Measurements from ENCODE around the gene OR51B5.

The OR51B5 gene

GRCh38 chr11:5380740-5381342 is 37.5 kb upstream of the OR51B5 start:
- Histone ChIP-seq H3K27me3 (ENCODE audit: low read depth, low read length) (0 out of 2 replicates have a peak, but pooled peaks cover 7% of the 10 kb centered on the region), H3K4me1 (ENCODE audit: low read length) (no peaks in the 10 kb centered on the region), H3K4me2 (ENCODE audit: low read length) (no peak overlapping the region), H3K36me3 (replicated peaks; ENCODE audit: low read depth, low read length) (no peaks in the 10 kb centered on the region), H4K20me1 (ENCODE audit: insufficient read depth, low read length) (no peaks in the 10 kb centered on the region), H3K4me3 (ENCODE audit: low read length) (no peak overlapping the region), H3K27ac (ENCODE audit: low read length) (no peak overlapping the region), H3K79me2 (ENCODE audit: low read length) (no peaks in the 10 kb centered on the region), H3K9me3 (ENCODE audit: insufficient read depth, low read length) (no peaks in the 10 kb centered on the region), H2AFZ (ENCODE audit: low read depth, low read length) (no peak overlapping the region), H3K9ac (ENCODE audit: low read length) (no peak overlapping the region)
- TF ChIP-seq CTCF (IDR thresholded peaks at IDR 0.05; ENCODE audit: low read depth, low read length) = peak; percentile 83
- TF ChIP-seq EZH2phosphoT487 (IDR thresholded peaks at IDR 0.05; ENCODE audit: low read depth) = no peak

GRCh38 chr11:5369789-5370188 is 26.5 kb upstream of the OR51B5 start:
- Histone ChIP-seq H2AFZ (ENCODE audit: low read depth, low read length) (no peak overlapping the region), H3K36me3 (replicated peaks; ENCODE audit: low read depth, low read length) (no peaks in the 10 kb centered on the region), H4K20me1 (ENCODE audit: insufficient read depth, low read length) (no peaks in the 10 kb centered on the region), H3K9ac (ENCODE audit: low read length) (no peak overlapping the region), H3K4me3 (ENCODE audit: low read length) (no peak overlapping the region), H3K4me2 (ENCODE audit: low read length) (no peak overlapping the region), H3K27me3 (ENCODE audit: low read depth, low read length) (no peaks in the 10 kb centered on the region), H3K4me1 (ENCODE audit: low read length) (peaks cover 24% of the 10 kb centered on the region), H3K79me2 (ENCODE audit: low read length) (no peaks in the 10 kb centered on the region), H3K27ac (ENCODE audit: low read length) (no peak overlapping the region), H3K9me3 (ENCODE audit: insufficient read depth, low read length) (no peaks in the 10 kb centered on the region)
- TF ChIP-seq CTCF (IDR thresholded peaks at IDR 0.05; ENCODE audit: low read depth, low read length) (peak; percentile 78), EZH2phosphoT487 (IDR thresholded peaks at IDR 0.05; ENCODE audit: low read depth) (no peak)

DNA sequence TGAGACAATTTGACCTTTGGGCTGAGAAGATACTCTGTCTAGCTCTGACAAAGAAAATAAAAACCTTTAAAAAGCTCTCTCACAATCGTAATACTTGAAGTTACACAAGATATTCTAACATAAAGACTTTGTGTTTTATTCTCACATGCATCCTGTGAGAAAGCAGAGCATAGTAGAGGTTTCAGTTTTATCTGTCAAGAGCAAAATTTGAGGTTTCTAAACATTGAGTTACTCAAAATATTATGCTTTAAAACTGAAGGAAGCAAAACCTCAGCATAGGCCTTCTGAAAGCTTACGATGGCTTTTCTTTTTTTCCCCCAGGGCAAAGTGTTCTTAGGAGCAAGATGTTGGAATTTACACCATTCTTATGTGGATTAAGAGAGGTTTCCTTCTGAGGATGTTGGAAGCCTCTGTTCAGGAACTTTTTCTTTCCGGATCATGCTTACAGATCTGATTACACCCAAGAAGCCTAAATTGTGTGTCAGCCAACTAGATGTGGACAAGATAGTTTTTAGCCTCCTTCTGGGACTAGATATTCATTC is 25.2 kb upstream of the OR51B5 start:
- Histone ChIP-seq H3K4me3 (ENCODE audit: low read length) (no peak overlapping the region), H3K27me3 (ENCODE audit: low read depth, low read length) (no peaks in the 10 kb centered on the region), H3K4me1 (ENCODE audit: low read length) (peaks cover 24% of the 10 kb centered on the region), H3K27ac (ENCODE audit: low read length) (peak overlapping the region; percentile 58), H3K79me2 (ENCODE audit: low read length) (no peaks in the 10 kb centered on the region), H3K4me2 (ENCODE audit: low read length) (peak overlapping the region; percentile 32), H4K20me1 (ENCODE audit: insufficient read depth, low read length) (no peaks in the 10 kb centered on the region), H3K36me3 (replicated peaks; ENCODE audit: low read depth, low read length) (no peaks in the 10 kb centered on the region), H2AFZ (ENCODE audit: low read depth, low read length) (no peak overlapping the region), H3K9ac (ENCODE audit: low read length) (peak overlapping the region; percentile 18; the same call in 1 of the 2 replicates), H3K9me3 (ENCODE audit: insufficient read depth, low read length) (no peaks in the 10 kb centered on the region)
- TF ChIP-seq EZH2phosphoT487 (IDR thresholded peaks at IDR 0.05; ENCODE audit: low read depth) (no peak), CTCF (IDR thresholded peaks at IDR 0.05; ENCODE audit: low read depth, low read length) (no peak)

- H3K4me2 ChIP-seq (ENCODE audit: low read length) = peak overlapping the region; percentile 32; the same call in 1 of the 2 replicates
- no peaks in the 10 kb centered on the region for H4K20me1 ChIP-seq (ENCODE audit: insufficient read depth, low read length)
- no peaks in the 10 kb centered on the region for H3K9me3 ChIP-seq (ENCODE audit: insufficient read depth, low read length)
- no peak overlapping the region for H2AFZ ChIP-seq (ENCODE audit: low read depth, low read length)
- no peak overlapping the region for H3K4me3 ChIP-seq (ENCODE audit: low read length)
- H3K27me3 ChIP-seq (ENCODE audit: low read depth, low read length) = no peaks in the 10 kb centered on the region
- H3K79me2 ChIP-seq (ENCODE audit: low read length) = no peaks in the 10 kb centered on the region
- peaks cover 24% of the 10 kb centered on the region for H3K4me1 ChIP-seq (ENCODE audit: low read length)
- H3K9ac ChIP-seq (ENCODE audit: low read length) = no peak overlapping the region
- H3K27ac ChIP-seq (ENCODE audit: low read length) = peak overlapping the region; percentile 58; the same call in 1 of the 2 replicates
- no peaks in the 10 kb centered on the region for H3K36me3 ChIP-seq (replicated peaks; ENCODE audit: low read depth, low read length)
- TF ChIP-seq CTCF (IDR thresholded peaks at IDR 0.05; ENCODE audit: low read depth, low read length) (no peak), EZH2phosphoT487 (IDR thresholded peaks at IDR 0.05; ENCODE audit: low read depth) (no peak)
Measured at GRCh38 chr11:5367448-5368074, 24.2 kb upstream of the OR51B5 start.
